SK-N-SH treated with all-trans-retinoic acid at 6 μM for 48 hours (cell line): ENCODE data around the gene SPATS2L.

ENCODE experiments used
- ATAC-seq: fragments of 200-7000 bp; cut with Tn5 transposase; 3 replicates; pipeline ENCODE4 v1.9.1; 2020; ENCODE audit warnings: mild to moderate bottlenecking, moderate library complexity
- ARNTL ChIP-seq: fragments of 450-650 bp; formaldehyde crosslinking; IDR thresholded peaks from 2 replicates; pipeline ENCODE4 v1.5.0; 2020; ENCODE audit warnings: low read depth, mild to moderate bottlenecking, moderate library complexity, borderline replicate concordance
- BACH2 ChIP-seq: fragments of 250-450 bp; sonication (Bioruptor Pico); IDR thresholded peaks from 2 replicates; pipeline ENCODE4 v1.9.0; 2021; ENCODE audit warnings: mild to moderate bottlenecking, borderline replicate concordance
- CREB5 ChIP-seq: fragments of 250-450 bp; sonication (Bioruptor Pico); IDR thresholded peaks from 2 replicates; pipeline ENCODE4 v1.5.1; 2020; ENCODE audit warnings: low read depth, mild to moderate bottlenecking, moderate library complexity
- CSDC2 ChIP-seq: fragments of 250-450 bp; sonication (Bioruptor Pico); IDR thresholded peaks from 2 replicates; pipeline ENCODE4 v1.5.0; 2020; ENCODE audit warnings: mild to moderate bottlenecking, moderate library complexity
- CSRNP3 ChIP-seq: fragments of 250-450 bp; sonication (Bioruptor Pico); IDR thresholded peaks from 2 replicates; pipeline ENCODE4 v1.5.1; 2021; ENCODE audit warnings: mild to moderate bottlenecking, moderate library complexity
- ESRRG ChIP-seq: fragments of 250-450 bp; sonication (Bioruptor Pico); IDR thresholded peaks from 2 replicates; pipeline ENCODE4 v1.6.1; 2021; ENCODE audit warnings: mild to moderate bottlenecking
- GLIS3 ChIP-seq: fragments of 250-450 bp; sonication (Bioruptor Pico); IDR thresholded peaks from 2 replicates; pipeline ENCODE4 v1.5.0; 2020; ENCODE audit warnings: mild to moderate bottlenecking, moderate library complexity
- ISL1 ChIP-seq: fragments of 250-450 bp; sonication (Bioruptor Pico); IDR thresholded peaks from 2 replicates; pipeline ENCODE4 v2.1.2; 2022; ENCODE audit warnings: mild to moderate bottlenecking, moderate library complexity
- OSR1 ChIP-seq: fragments of 250-450 bp; sonication (Bioruptor Pico); IDR thresholded peaks from 2 replicates; pipeline ENCODE4 v1.8.0; 2022; ENCODE audit warnings: moderate library complexity, mild to moderate bottlenecking, inconsistent platforms
- PPARA ChIP-seq: fragments of 250-450 bp; sonication (Bioruptor Pico); IDR thresholded peaks from 2 replicates; pipeline ENCODE4 v1.5.0; 2020; ENCODE audit warnings: mild to moderate bottlenecking, borderline replicate concordance
- RARB ChIP-seq: fragments of 250-450 bp; sonication (Bioruptor Pico); IDR thresholded peaks from 2 replicates; pipeline ENCODE4 v1.8.0; 2021; ENCODE audit warnings: mild to moderate bottlenecking, moderate library complexity
- SNAI2 ChIP-seq: fragments of 250-450 bp; sonication (Bioruptor Pico); IDR thresholded peaks from 2 replicates; pipeline ENCODE4 v1.5.0; 2020; ENCODE audit warnings: mild to moderate bottlenecking, moderate library complexity
- TCF4 ChIP-seq: fragments of 250-450 bp; sonication (Bioruptor Pico); IDR thresholded peaks from 2 replicates; pipeline ENCODE4 v1.8.0; 2021; ENCODE audit warnings: mild to moderate bottlenecking, moderate library complexity, borderline replicate concordance
- TOX ChIP-seq: fragments of 250-450 bp; sonication (Bioruptor Pico); IDR thresholded peaks from 2 replicates; pipeline ENCODE4 v1.8.0; 2021; ENCODE audit warnings: mild to moderate bottlenecking, moderate library complexity, borderline replicate concordance
- TSHZ2 ChIP-seq: fragments of 250-450 bp; sonication (Bioruptor Pico); IDR thresholded peaks from 2 replicates; pipeline ENCODE4 v1.5.0; 2020; ENCODE audit warnings: mild to moderate bottlenecking, moderate library complexity
- ZC3H10 ChIP-seq: fragments of 250-450 bp; sonication (Bioruptor Pico); IDR thresholded peaks from 2 replicates; pipeline ENCODE4 v1.5.1; 2021; ENCODE audit warnings: mild to moderate bottlenecking, moderate library complexity
- ZFP3 ChIP-seq: fragments of 250-450 bp; sonication (Bioruptor Pico); IDR thresholded peaks from 2 replicates; pipeline ENCODE4 v1.5.0; 2020; ENCODE audit warnings: mild to moderate bottlenecking, moderate library complexity
- ZFP30 ChIP-seq: fragments of 450-650 bp; formaldehyde crosslinking; IDR thresholded peaks from 2 replicates; pipeline ENCODE4 v1.5.0; 2022; ENCODE audit warnings: mild to moderate bottlenecking, moderate library complexity
- ZNF565 ChIP-seq: fragments of 450-650 bp; formaldehyde crosslinking; conservative IDR thresholded peaks from 2 replicates; pipeline ENCODE4 v1.5.0; 2020; ENCODE audit warnings: low read depth, mild to moderate bottlenecking, moderate library complexity
- ZNF70 ChIP-seq: fragments of 450-650 bp; formaldehyde crosslinking; IDR thresholded peaks from 2 replicates; pipeline ENCODE4 v1.5.0; 2020; ENCODE audit warnings: mild to moderate bottlenecking, moderate library complexity
- ZNF8 ChIP-seq: fragments of 450-650 bp; formaldehyde crosslinking; IDR thresholded peaks from 2 replicates; pipeline ENCODE4 v1.5.0; 2020; ENCODE audit warnings: mild to moderate bottlenecking, moderate library complexity

Gene SPATS2L

GRCh38 chr2:200347301-200347700 lies 40.8 kb downstream of the SPATS2L start:
- TF ChIP-seq OSR1 (CRISPR knock-in tag) (no peak), ESRRG (CRISPR knock-in tag) (no peak), ZFP30 (CRISPR knock-in tag) (no peak), ZNF565 (CRISPR knock-in tag) (no peak), ZNF70 (no peak), ZFP3 (CRISPR knock-in tag) (no peak)
- ATAC-seq = no peak

GRCh38 chr2:200348897-200349563 lies 42.5 kb downstream of the SPATS2L start:
- no peak for ATAC-seq
- TF ChIP-seq CSDC2 (CRISPR knock-in tag) = no peak
- TF ChIP-seq ZNF565 (CRISPR knock-in tag) = no peak
- no peak for TF ChIP-seq TSHZ2 (CRISPR knock-in tag)
- no peak for TF ChIP-seq ZC3H10 (CRISPR knock-in tag)
- TF ChIP-seq SNAI2 (CRISPR knock-in tag) = no peak
- TF ChIP-seq PPARA (CRISPR knock-in tag) = no peak
- no peak for TF ChIP-seq OSR1 (CRISPR knock-in tag)
- no peak for TF ChIP-seq CSRNP3
- TF ChIP-seq TCF4 = no peak
- no peak for TF ChIP-seq ZFP30 (CRISPR knock-in tag)
- no peak for TF ChIP-seq BACH2 (CRISPR knock-in tag)
- TF ChIP-seq ISL1 = no peak
- no peak for TF ChIP-seq CREB5 (CRISPR knock-in tag)
- no peak for TF ChIP-seq ESRRG (CRISPR knock-in tag)
- TF ChIP-seq RARB (CRISPR knock-in tag) = no peak
- TF ChIP-seq TOX (CRISPR knock-in tag) = no peak

- ATAC-seq = no peak
- TF ChIP-seq ZNF8 (CRISPR knock-in tag) = no peak
- no peak for TF ChIP-seq CSDC2 (CRISPR knock-in tag)
- TF ChIP-seq ESRRG (CRISPR knock-in tag) = no peak
- no peak for TF ChIP-seq ZFP30 (CRISPR knock-in tag)
- no peak for TF ChIP-seq ARNTL (CRISPR knock-in tag)
- no peak for TF ChIP-seq ISL1
- TF ChIP-seq GLIS3 (CRISPR knock-in tag) = no peak
- TF ChIP-seq SNAI2 (CRISPR knock-in tag) = no peak
- TF ChIP-seq OSR1 (CRISPR knock-in tag) = no peak
- no peak for TF ChIP-seq CREB5 (CRISPR knock-in tag)
- TF ChIP-seq CSRNP3 = no peak
- no peak for TF ChIP-seq PPARA (CRISPR knock-in tag)
- no peak for TF ChIP-seq TCF4
Measured at GRCh38 chr2:200349868-200350267, 43.4 kb downstream of the SPATS2L start.
